HG02970 (cell line): ENCODE results near the gene C11orf98.
A peak's percentile ranks its signal among the peaks of the same experiment; 100 is the strongest.
"Not testable (repeated sequence)": the region's sequence is repeated elsewhere in the genome, so short reads cannot be mapped to it uniquely, and the experiment has no call there.

Experiments
- ATAC-seq: cut with Tn5 transposase; IDR thresholded peaks from one replicate; pipeline ENCODE4 v1.9.1; 2021; ENCODE audit warnings: mild to moderate bottlenecking, moderate library complexity, moderate number of reproducible peaks; ENCODE audit not compliant: unreplicated experiment, low FRiP score

C11orf98 gene

DNA sequence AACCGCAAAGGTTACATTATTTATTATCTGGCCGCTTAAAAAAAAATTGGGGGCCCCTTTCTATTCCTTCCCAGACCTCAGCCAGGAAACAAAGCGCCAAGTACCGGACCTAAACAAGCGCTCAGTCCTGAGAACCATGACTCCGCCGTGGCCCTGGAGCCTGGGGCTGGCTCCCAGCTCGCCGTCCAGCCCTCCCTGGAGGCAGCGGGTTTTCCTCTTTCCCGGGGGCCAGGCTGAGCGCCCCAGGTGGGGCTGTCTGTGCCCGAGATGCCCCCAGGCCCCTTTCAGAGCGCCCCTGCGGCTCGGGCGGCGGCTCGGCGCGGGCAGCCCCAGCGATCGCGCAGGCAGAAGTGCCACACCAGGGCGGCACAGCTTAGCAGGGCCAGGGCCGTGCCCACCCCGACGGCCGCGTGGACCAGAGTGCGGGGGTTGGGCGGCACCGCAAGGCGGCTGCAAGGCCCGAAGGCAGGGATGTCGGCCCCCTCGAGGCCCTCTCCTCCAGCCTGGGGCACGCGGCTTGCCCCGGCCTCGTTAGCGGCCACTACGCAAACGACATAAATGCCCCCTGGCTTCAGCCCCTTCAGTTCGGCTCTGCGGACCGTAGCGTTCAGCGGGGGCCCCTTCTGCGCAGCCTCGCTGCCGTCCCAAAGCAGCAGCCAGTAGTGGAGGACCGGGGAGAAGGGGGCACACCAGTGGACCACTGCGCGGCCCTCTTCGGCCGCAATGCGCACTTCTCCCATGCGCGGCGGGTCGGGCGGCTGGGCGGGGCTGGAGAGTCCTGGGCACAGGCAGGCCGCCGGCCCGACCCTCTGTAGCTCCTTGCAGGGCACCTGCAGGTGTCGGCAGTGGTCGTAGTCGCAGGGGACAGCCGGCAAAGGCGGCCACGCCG lies 22.7 kb upstream of the C11orf98 start:
- no peak for ATAC-seq

DNA sequence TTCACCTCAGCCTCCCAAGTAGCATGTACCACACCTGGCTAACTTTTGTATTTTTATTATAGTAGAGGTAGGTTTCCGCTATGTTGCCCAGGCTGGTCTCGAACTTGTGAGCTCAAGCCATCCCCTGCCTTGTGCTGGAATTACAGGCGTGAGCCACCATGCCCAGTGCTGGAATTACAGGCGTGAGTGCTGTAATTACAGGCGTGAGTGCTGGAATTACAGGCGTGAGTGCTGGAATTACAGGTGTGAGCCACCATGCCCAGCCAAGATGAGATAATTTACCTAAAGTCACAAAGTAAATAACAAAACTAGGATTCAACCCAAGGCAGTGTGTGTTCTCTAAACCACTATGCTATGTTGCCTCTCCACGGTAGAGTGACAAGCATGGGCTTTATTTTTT lies 17.5 kb upstream of the C11orf98 start:
- ATAC-seq = no peak

DNA sequence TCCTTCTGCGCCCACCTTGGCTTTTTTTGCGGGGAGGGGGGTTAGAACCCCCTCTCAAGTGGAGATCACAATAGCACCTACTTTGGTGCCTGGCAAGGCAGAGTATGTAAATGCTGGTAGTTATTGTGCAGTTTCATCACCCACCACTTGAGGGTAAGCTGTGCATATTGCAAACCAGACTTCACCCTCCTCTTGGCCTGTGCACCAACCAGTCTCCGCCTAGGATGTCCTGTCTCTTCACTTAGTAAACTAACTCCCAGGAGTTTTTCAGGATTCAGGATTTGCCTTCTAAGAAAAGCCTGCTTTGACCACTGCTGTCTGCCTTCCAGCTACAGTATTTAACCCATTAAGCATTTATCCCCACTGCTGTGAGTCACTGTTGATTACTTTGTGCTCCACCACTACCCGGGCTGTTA lies 15.8 kb upstream of the C11orf98 start:
- no peak for ATAC-seq

DNA sequence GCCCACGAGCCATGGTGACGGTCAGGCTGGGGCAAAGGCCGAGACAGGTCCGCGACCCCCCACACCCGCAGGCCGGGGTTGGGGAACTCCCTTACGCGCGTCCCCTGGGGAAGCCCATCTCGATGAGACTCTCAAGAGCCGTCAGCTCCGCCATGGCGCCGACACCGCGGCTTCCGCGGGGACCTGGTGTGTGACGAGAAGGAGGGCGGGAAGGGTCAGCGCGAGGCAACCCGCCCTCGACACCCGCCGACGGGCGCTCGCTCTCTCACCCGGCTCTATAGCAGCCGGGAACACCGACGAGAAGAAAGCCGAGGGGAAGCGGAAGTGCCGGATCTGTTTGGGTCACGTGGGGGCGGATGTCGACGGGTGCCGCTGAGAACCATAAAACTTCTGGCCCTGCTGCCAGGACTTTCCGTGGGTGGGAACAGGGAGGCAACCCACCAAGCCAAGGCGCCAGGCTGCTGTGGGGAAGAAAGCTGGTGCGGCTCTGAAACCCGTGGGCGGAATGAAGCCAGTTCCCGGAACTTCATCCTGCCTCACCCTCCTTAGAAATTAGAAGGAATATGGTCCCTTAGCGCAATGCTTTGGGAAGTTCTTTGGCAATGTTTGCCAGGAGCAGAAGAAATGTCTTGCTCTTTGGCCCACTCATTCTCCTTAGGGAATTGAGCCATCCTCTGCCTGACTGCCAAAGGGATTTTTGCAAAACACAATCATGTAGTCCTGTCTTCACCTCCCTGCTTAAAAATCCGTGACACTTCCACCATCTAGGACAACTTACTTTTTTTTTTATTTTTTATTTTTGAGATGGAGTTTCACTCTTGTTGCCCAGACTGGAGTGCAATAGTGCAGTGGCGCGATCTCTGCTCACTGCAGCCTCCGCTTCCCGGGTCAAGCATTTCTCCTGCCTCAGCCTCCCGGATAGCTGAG lies 14.0 kb upstream of the C11orf98 start, which contains the start of gene UBXN1:
Gene UBXN1 (minus strand): TSS at position 304 of the 927 bp plus-strand sequence. CDS start 150 bp downstream, at position 154.
- ATAC-seq = peak; percentile 59

DNA sequence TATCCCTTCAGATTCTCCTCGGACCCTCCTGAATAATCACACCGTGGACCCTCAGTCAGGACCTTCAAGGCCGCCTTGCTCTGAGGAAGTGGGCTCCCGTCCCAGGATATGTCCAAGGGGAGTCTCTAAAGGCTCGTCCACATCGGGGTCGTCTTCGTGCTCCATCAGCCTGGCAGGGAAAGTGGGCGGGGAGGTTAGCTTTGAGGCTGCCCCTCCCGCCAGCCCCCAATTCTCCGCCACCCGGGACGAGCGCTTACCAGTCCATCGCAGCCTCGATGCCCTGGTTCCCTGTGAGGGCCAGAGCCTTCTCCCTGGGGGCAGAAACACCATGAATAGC lies 13.4 kb upstream of the C11orf98 start:
- ATAC-seq = peak; percentile 19

DNA sequence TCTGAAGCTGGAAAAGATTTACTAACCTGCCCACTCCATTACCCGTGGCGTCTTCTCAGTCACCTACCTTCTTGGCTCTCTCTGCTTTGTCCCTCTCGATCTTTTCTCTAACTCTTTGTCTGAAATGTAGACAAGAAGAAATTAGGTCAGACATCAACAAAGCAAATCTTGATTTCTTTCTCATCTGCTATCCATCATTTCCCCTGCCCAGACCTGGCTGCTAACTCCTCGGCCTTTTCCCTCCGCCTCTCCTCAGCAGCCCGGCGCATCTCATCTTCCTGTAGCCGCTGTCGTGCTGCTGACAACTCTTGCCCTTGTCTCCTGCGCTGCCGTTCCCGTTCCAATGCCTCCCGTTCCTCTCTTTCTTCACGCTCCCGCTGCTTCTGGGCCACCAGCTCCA lies 12.7 kb upstream of the C11orf98 start:
- no peak for ATAC-seq

DNA sequence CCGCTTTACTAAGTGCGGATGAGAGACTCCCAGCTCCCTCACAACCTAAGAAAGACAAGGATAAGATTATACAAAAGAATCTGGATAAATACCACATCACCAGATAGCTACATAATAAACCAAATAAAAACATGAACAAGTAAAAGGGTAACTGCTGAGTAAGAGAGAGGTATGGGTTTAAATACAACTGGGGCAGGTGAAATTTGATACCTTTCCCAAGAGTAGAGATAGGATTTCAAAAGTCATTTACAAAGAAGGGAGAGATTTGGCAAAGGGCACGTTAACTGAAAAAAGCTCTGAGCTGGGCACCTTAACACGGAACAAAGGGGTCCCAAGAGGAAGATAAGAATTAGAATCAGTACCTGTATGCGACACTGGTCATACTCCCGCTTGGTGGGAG lies 12.1 kb upstream of the C11orf98 start:
- ATAC-seq = no peak

DNA sequence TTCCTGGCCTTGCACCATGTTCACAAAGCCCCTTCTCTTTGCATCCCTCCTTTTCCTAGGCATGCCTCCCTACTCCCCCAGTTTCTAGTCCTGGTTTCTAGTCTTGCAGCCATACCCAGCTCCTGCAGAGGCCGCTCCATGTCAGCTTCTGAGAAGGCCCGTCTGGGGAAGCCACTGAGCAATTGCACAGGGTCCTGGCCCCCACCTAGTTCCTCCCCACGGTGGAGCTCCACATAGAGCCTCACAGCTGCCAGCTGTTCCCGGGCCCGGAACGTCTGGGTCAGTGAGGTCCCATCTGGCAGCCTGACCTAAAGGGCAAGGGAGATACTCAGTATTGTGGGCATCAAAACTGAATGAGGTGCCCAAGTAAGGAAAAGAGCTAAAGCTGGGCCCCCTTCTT lies 11.7 kb upstream of the C11orf98 start:
- no peak for ATAC-seq

DNA sequence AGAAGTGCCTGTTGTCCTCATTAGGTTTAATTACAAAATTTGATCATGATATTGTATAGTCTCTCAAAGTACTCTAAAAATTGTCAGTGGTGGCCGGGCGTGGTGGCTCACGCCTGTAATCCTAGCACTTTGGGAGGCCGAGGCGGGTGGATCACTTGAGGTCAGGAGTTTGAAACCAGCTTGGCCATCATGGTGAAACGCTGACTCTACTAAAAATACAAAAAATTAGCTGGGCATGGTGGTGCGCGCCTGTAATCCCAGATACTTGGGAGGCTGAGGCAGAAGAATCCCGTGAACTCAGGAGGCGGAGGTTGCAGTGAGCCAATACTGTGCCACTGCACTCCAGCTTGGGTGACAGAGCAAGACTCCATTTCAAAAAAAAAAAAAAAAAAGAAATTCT lies 10.4 kb upstream of the C11orf98 start:
- ATAC-seq = not testable (repeated sequence)

DNA sequence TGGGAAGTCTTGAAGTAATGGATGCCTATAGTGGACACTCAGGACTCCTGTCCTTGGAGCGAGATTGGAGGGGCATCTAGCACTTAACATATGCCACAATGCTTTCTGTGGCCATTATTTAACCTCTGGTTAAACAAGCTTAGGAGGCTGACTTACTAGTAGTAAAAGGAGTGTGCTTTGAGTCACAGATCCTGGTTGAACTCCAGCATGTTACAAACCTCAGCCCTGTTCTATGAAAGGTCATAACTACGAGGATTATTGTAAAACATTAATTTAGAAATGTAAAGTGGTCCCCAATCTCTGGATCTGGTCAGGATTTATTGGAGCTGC lies 8.2 kb upstream of the C11orf98 start:
- ATAC-seq = no peak

DNA sequence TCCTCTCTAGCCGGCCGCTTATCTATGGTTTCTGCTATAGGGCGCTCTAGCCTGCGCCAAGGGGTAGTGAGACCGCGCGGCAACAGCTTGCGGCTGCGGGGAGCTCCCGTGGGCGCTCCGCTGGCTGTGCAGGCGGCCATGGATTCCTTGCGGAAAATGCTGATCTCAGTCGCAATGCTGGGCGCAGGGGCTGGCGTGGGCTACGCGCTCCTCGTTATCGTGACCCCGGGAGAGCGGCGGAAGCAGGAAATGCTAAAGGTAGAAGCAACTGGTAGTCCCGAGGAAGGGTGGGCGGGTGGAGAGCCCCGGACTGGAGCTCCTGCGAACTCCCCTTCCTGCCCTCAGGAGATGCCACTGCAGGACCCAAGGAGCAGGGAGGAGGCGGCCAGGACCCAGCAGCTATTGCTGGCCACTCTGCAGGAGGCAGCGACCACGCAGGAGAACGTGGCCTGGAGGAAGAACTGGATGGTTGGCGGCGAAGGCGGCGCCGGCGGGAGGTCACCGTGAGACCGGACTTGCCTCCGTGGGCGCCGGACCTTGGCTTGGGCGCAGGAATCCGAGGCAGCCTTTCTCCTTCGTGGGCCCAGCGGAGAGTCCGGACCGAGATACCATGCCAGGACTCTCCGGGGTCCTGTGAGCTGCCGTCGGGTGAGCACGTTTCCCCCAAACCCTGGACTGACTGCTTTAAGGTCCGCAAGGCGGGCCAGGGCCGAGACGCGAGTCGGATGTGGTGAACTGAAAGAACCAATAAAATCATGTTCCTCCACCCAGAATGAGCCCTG lies 6.8 kb upstream of the C11orf98 start, which contains the start of the genes LBHD1 and UQCC3:
Gene LBHD1 (minus strand): TSS at position 660 of the 782 bp plus-strand sequence. CDS start 2,236 bp downstream, outside the sequence.
Gene UQCC3 (plus strand): TSS at position 66 of the 782 bp plus-strand sequence. CDS start 73 bp downstream, at position 139.
- ATAC-seq = no peak

DNA sequence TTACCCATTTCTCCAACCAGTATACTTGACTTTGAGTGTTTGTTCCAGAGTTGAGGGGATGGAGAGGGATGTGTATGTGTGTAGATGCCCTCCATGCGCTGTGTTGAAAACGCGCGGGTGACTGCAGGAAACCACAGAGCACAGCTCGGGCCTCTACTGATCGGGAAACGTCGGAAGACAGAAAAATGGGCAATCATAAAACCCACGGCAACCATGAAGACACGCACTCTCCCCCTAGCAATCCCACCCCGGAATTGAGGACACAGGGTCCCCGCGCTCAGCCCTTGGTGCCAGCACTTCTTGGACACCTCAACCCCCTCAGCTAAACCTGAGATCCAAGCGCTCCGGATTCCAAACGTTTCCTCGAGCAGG lies 6.2 kb upstream of the C11orf98 start:
- ATAC-seq = no peak

DNA sequence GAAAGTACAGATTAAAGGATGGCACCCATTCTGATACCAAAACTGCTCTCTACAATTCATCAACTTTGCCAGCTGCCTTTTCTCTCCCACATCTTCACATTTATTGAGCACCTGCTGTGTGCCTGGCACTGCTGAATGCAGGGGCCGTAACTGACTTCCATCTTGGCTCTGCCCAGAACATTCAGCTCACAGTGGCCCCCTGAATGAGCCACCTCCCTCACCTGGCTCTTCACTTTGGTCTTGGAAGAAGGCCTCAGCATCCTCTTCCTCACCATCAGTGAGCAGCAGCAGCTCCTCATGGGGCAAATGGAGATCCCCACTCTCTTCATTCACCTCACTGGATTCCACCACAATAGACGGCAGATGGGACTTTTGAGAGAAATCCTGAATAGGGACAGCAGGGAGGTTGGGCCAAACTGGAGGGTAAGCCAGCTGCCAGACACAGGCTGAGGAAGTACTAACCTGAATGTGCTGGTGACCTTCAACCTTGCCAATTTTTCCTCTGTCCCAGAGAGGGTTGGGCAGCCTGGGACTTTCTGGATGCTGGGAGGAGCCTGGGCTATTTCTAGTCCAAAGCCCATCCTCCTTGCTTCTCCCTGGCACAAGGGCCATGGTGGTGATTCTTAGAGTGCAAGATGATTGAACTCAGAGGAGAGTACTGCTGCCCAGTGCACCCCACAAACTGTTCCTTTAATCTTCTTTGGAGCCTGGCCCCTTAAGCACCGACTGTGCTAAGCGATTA lies 4.6 kb upstream of the C11orf98 start:
- no peak for ATAC-seq

DNA sequence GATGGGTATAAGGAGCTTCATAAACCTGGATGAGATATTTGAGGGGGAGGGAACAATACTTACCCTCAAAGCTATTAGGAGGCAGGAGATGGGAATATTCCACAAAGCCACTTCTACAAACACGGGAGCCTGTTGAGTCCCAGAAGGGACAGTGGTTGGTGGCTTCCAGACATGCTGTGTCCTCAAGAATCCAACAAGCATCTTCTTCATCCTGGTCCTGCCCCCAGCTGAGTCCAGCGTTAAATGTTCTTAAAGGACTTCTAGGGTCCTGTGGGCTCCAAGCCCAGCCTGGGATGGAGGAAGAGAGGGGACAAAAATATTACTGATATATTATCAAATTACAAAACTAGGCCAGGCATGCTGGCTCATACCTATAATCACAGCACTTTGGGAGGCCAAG lies 2.5 kb upstream of the C11orf98 start:
- no peak for ATAC-seq

DNA sequence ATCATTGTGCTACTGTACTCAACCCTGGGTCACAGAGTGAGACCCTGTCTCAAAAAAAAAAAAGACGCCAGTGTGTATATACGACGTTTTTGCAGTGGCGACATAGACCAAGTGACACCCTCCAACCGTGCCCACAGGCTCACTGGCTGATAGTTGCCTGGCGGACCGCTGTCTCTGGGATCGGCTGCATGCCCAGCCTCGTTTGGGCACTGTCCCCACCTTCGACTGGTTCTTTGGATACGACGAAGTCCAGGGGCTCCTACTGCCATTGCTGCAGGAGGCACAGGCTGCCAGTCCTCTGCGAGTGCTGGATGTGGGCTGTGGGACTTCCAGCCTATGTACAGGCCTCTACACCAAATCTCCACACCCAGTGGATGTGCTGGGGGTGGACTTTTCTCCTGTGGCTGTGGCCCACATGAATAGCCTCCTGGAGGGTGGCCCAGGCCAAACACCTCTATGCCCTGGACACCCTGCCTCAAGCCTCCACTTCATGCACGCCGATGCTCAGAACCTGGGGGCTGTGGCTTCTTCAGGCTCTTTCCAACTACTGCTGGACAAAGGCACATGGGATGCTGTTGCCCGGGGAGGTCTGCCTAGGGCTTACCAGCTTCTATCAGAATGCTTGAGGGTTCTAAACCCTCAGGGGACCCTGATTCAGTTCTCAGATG lies 1.4 kb upstream of the C11orf98 start:
- ATAC-seq = no peak

DNA sequence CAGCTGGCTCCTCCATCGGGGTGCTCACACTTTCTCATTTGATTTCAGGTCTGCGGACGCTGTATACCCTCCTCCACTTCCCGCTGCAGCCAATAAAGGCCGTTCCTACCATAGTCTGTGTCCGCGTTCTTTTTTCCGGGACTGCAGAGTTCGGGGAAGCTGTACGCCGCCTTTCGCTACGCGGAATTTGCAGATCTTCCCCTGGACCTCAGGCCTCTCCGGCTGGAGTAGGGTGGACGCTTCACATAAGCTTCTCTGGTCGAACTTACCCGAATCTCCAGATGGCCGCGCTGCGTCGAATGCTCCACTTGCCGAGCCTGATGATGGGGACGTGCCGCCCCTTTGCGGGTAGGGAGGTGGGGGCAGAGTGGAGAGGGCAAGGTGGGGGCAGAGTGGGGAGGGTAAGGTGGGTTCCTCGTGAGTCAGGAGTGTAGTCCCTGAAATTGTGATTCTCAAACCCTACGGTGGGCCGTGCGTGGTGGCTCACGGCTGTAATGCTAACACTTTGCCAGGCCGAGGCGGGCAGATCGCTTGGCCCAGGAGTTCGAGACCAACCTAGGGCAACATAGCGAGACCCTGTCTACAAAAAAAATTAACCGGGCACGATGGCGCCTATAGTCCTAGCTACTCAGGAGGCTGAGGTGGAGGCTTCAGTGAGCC lies 719 bp upstream of the C11orf98 start:
- ATAC-seq = peak; percentile 21

DNA sequence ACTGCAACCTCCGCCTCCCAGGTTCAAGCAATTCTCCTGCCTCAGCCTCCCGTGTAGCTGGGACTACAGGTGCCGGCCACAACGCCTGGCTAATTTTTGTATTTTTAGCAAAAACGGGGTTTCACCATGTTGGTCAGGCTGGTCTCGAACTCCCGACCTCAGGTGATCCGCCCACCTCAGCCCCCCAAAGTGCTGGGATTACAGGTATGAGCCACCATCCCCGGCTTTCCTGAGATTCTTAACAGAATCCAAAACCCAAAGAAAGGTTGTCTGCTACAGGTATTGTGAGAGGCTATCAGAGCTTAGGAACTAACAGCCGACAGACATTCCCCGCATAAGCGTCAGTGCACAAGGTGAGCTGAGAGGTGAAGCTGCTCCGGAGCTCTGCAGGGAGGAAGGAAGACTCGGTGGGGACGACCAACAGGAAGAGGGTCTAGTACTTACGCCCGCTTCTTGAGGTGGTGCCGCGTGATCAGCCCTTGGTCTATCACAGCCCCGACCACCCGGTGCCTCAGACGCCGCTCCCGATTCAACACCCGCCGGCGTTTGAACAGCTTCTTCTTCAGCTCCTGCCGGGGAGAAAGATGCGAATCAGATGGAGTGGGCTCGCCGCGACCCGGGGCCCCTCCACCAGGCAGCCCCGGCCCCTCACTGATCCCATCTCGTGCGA lies 470 bp downstream of the C11orf98 start:
- peak; percentile 20 for ATAC-seq

DNA sequence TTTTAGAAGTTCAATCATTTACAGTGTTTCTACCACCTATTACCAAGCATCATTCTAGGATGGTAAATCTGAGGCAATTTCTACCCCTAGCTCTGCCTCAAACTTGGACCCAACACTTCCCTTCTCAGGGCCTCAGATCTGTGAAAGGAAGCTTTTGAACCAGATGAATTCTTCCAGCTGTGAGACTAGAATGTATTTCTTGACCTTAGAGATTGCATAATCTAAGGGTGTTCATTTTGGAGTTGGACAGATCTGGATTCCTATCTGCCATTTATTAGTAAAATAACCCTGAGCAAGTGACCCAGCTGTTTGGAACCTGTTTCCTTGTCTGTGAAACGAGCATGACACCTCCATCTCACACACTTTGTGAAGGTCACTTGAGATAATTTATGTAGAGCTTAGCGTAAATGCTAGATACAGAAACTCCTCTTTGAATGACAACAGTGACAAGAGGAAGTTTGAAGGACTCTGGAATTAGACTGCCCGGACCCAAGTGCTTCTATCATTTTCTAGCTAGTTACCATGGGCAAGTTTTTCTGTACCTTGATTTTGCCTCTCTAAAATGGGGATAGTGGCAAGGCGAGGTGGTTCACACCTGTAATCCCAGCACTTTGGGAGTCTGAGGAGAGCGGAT lies 8.1 kb downstream of the C11orf98 start:
- no peak for ATAC-seq
